ENCODE results near the gene MED26. TPM values are rescaled to one million over a fixed set of nuclear protein-coding genes. Genes with fewer than 3 reads are reported as not detected.

Gene MED26
- total RNA-seq, 1 experiment from 2014 or later: 5.5 TPM

- DNase-seq (ENCODE audit: low read depth, low spot score): peak; percentile 90
- in situ Hi-C loops (cut with HindIII; ENCODE audit: low pct_unique_long_range_greater_than_20kb, low sequenced_read_pairs): no loop called here
These were observed 85.7 kb downstream of the MED26 start, which contains the start of gene CHERP for GRCh38 chr19:16542045-16542909. CHERP (minus strand) TSS chr19:16542437; CDS start chr19:16542378, 59 bp downstream.

- in situ Hi-C loops (cut with HindIII; ENCODE audit: low pct_unique_long_range_greater_than_20kb, low sequenced_read_pairs): no loop called here
- peak; percentile 5 for DNase-seq (ENCODE audit: low read depth, low spot score)
These were observed 86.4 kb downstream of the MED26 start for GRCh38 chr19:16541526-16542044.

GRCh38 chr19:16540948-16541347 is 87.1 kb downstream of the MED26 start:
- no peak for DNase-seq (ENCODE audit: low read depth, low spot score)
- in situ Hi-C loops (cut with HindIII; ENCODE audit: low pct_unique_long_range_greater_than_20kb, low sequenced_read_pairs): no loop called here

- in situ Hi-C loops (cut with HindIII; ENCODE audit: low pct_unique_long_range_greater_than_20kb, low sequenced_read_pairs): no loop called here
- DNase-seq (ENCODE audit: low read depth, low spot score): no peak
These were observed 90.9 kb downstream of the MED26 start for GRCh38 chr19:16537111-16537510.

- in situ Hi-C loops (cut with HindIII; ENCODE audit: low pct_unique_long_range_greater_than_20kb, low sequenced_read_pairs): no loop called here
These were observed 91.9 kb downstream of the MED26 start for GRCh38 chr19:16536130-16536529.

GRCh38 chr19:16535381-16535780 is 92.6 kb downstream of the MED26 start:
- in situ Hi-C loops (cut with HindIII; ENCODE audit: low pct_unique_long_range_greater_than_20kb, low sequenced_read_pairs): no loop called here
- no peak for DNase-seq (ENCODE audit: low read depth, low spot score)

More at GRCh38 chr19:16536130-16536529, 91.9 kb downstream of the MED26 start:
- no peak for DNase-seq (ENCODE audit: low read depth, low spot score)

- in situ Hi-C loops (cut with HindIII; ENCODE audit: low pct_unique_long_range_greater_than_20kb, low sequenced_read_pairs): no loop called here
These were observed 95.4 kb downstream of the MED26 start for GRCh38 chr19:16532440-16533234.

GRCh38 chr19:16531380-16531669 is 96.7 kb downstream of the MED26 start:
- DNase-seq (ENCODE audit: low read depth, low spot score): no peak
- in situ Hi-C loops (cut with HindIII; ENCODE audit: low pct_unique_long_range_greater_than_20kb, low sequenced_read_pairs): no loop called here

More at GRCh38 chr19:16532440-16533234, 95.4 kb downstream of the MED26 start:
- no peak for DNase-seq (ENCODE audit: low read depth, low spot score)

- in situ Hi-C loops (cut with HindIII; ENCODE audit: low pct_unique_long_range_greater_than_20kb, low sequenced_read_pairs): no loop called here
- no peak for DNase-seq (ENCODE audit: low read depth, low spot score)
These were observed 97.2 kb downstream of the MED26 start for GRCh38 chr19:16530540-16531379.

GRCh38 chr19:16529466-16530144 is 98.4 kb downstream of the MED26 start:
- DNase-seq (ENCODE audit: low read depth, low spot score): no peak
- in situ Hi-C loops (cut with HindIII; ENCODE audit: low pct_unique_long_range_greater_than_20kb, low sequenced_read_pairs): no loop called here

GRCh38 chr19:16527971-16528521 is 100.0 kb downstream of the MED26 start:
- in situ Hi-C loops (cut with HindIII; ENCODE audit: low pct_unique_long_range_greater_than_20kb, low sequenced_read_pairs): no loop called here
- DNase-seq (ENCODE audit: low read depth, low spot score): peak; percentile 62

- no peak for DNase-seq (ENCODE audit: low read depth, low spot score)
- in situ Hi-C loops (cut with HindIII; ENCODE audit: low pct_unique_long_range_greater_than_20kb, low sequenced_read_pairs): no loop called here
These were observed 100.6 kb downstream of the MED26 start for GRCh38 chr19:16527334-16527935.

GRCh38 chr19:16525751-16526481 is 102.1 kb downstream of the MED26 start:
- DNase-seq (ENCODE audit: low read depth, low spot score): no peak
- in situ Hi-C loops (cut with HindIII; ENCODE audit: low pct_unique_long_range_greater_than_20kb, low sequenced_read_pairs): no loop called here

- in situ Hi-C loops (cut with HindIII; ENCODE audit: low pct_unique_long_range_greater_than_20kb, low sequenced_read_pairs): no loop called here
- DNase-seq (ENCODE audit: low read depth, low spot score): no peak
These were observed 102.8 kb downstream of the MED26 start for GRCh38 chr19:16524991-16525734.

Data from SK-MEL-5 (cell line).